ENCODE data around the gene GMCL2.

GRCh38 chr5:178218237-178218776 lies 31.1 kb upstream of the GMCL2 start:
- no peak for TF ChIP-seq CTCF (IDR thresholded peaks at IDR 0.05)
- TF ChIP-seq EP300 (IDR thresholded peaks at IDR 0.05): no peak
- no peak for TF ChIP-seq POLR2A (IDR thresholded peaks at IDR 0.05)

Data from ovary (tissue), 3 donors.